Panc1 (cell line): ENCODE data around the gene CCDC192. TPM values are rescaled to one million over a fixed set of nuclear protein-coding genes. Genes with fewer than 3 reads are reported as not detected.

ENCODE experiments used
- ATAC-seq: fragments of 200-7000 bp; cut with Tn5 transposase; 2 replicates; pipeline ENCODE4 v1.9.1; 2020; ENCODE audit warnings: mild to moderate bottlenecking, moderate library complexity
- BruUV-seq: library from RNA; stranded (reverse); fragments of 400-500 nt; replicated peaks from 2 replicates; lab custom pipeline; 2021; lab: Mats Ljungman, UMichigan
- CTCF ChIA-PET: fragments of 300-600 bp; sonication (Branson Sonifier 250); formaldehyde crosslinking; loops from one replicate; lab custom pipeline; 2022; ENCODE audit warnings: antibody characterized with exemption; lab: Charles Lee
- POLR2A ChIA-PET: fragments of 300-600 bp; sonication (Branson Sonifier 250); formaldehyde crosslinking; loops from one replicate; lab custom pipeline; 2022; ENCODE audit warnings: antibody characterized with exemption; lab: Charles Lee
- DNase-seq: peaks from one replicate; pipeline ENCODE4 v3.0.0-alpha.2; 2010; ENCODE audit warnings: low read depth, low spot score
- H3K27ac ChIP-seq: 2 replicates; pipeline ENCODE4 v1.5.1; 2011; ENCODE audit warnings: mild to moderate bottlenecking, low read length, inconsistent platforms
- H3K27me3 ChIP-seq: fragments of 200-500 bp; sonication (Bioruptor generic); 2 replicates; pipeline ENCODE4 v1.6.0; 2014; ENCODE audit warnings: low read length, inconsistent platforms; ENCODE audit not compliant: control insufficient read depth, insufficient read depth
- H3K36me3 ChIP-seq: fragments of 200-500 bp; sonication (Bioruptor generic); 2 replicates; pipeline ENCODE4 v1.5.1; 2014; ENCODE audit warnings: inconsistent platforms, mild to moderate bottlenecking, low read length, moderate library complexity; ENCODE audit not compliant: control insufficient read depth, insufficient read depth
- H3K4me1 ChIP-seq: 2 replicates; pipeline ENCODE4 v1.5.1; 2011; ENCODE audit warnings: inconsistent platforms, mild to moderate bottlenecking, low read length, moderate library complexity; ENCODE audit not compliant: control insufficient read depth, insufficient read depth
- H3K4me3 ChIP-seq, 2 experiments: 2 replicates each; pipeline ENCODE4 v1.5.1; 2011 to 2012; ENCODE audit warnings: low read depth in 2 of 2, low read length in 2 of 2, mild to moderate bottlenecking in 2 of 2, inconsistent platforms in 1 of 2, moderate library complexity in 1 of 2
- H3K9me3 ChIP-seq: fragments of 200-500 bp; sonication (Bioruptor generic); 2 replicates; pipeline ENCODE4 v1.5.1; 2014; ENCODE audit warnings: low read depth, mild to moderate bottlenecking, inconsistent platforms, low read length, moderate library complexity; ENCODE audit not compliant: control insufficient read depth, insufficient read depth
- CTCF ChIP-seq: fragments of 450-650 bp; IDR thresholded peaks from 2 replicates; pipeline ENCODE4 v1.5.1; 2017; ENCODE audit warnings: mild to moderate bottlenecking
- POLR2AphosphoS5 ChIP-seq: IDR thresholded peaks from 2 replicates; pipeline ENCODE4 v1.6.1; 2012; ENCODE audit warnings: mild to moderate bottlenecking, low read depth, low read length, moderate library complexity
- SIN3A ChIP-seq: IDR thresholded peaks from 2 replicates; pipeline ENCODE4 v1.6.1; 2012; ENCODE audit warnings: low read depth, mild to moderate bottlenecking, low read length, moderate library complexity, borderline replicate concordance; ENCODE audit not compliant: insufficient read depth
- TCF7L2 ChIP-seq: IDR thresholded peaks from 2 replicates; pipeline ENCODE4 v1.6.1; 2011; ENCODE audit warnings: mild to moderate bottlenecking, low read depth, low read length, inconsistent platforms
- in situ Hi-C: cut with HindIII; loops from 2 replicates; pipeline ENCODE4 v1.10.0; 2016; ENCODE audit warnings: low sequenced_read_pairs, low pct_unique_long_range_greater_than_20kb
- intact Hi-C: fragments of 100-400 bp; cut with micrococcal nuclease; formaldehyde crosslinking; loops from one replicate; pipeline ENCODE4 v1.10.0; 2022; ENCODE audit not compliant: unreplicated experiment
- total RNA-seq: library from RNA; stranded (reverse); gene quantifications from one replicate; pipeline ENCODE4 v1.2.1, GENCODE V29; 2021; ENCODE audit not compliant: unreplicated experiment
- TF ChIP-seq, protein P1 (sequence below), 2 experiments: IDR thresholded peaks; 2 replicates each; pipeline ENCODE4 v1.6.1; 2011 to 2012; ENCODE audit warnings: low read depth in 2 of 2, control low read depth in 1 of 2, low read length in 1 of 2, mild to moderate bottlenecking in 1 of 2, moderate library complexity in 1 of 2; ENCODE audit not compliant: insufficient read depth in 1 of 2

The CCDC192 gene
- total RNA-seq, 1 experiment from 2014 or later, result not detected

GRCh38 chr5:127769386-127769785 lies 66.2 kb downstream of the CCDC192 start:
- no TSS peak for BruUV-seq

DNA sequence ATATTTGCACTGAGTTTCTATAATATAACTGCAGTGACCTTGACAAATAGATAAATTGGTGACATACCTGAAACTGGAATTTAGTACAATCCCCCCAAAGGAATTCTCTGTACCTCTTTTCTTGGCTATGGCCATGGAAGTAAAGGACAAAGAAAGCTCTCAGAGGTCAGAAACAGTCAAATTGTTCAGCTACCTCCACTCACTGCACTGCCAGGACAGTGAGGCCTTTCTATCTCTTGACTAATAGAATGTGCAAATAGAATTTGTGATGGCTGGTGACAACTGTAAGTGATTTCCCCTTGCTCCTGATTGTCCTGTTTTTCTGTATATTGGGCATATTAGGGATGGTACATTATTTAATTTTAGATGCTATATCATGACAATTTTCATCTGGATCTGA lies 67.1 kb downstream of the CCDC192 start:
- POLR2A ChIA-PET, result no interaction called here
- Histone ChIP-seq H3K27ac (no peak overlapping the region), H3K4me1 (no peaks in the 10 kb centered on the region), H3K9me3 (no peaks in the 10 kb centered on the region), H3K4me3 (no peak overlapping the region), H3K27me3 (no peaks in the 10 kb centered on the region), H3K36me3 (no peaks in the 10 kb centered on the region)
- in situ Hi-C loops (no loop called here), intact Hi-C loops (no loop called here)
- ATAC-seq, result no peak
- CTCF ChIA-PET, result no interaction called here
- no peak for DNase-seq
- no peak for TF ChIP-seq CTCF
- no peak for TF ChIP-seq TCF7L2
- no peak for TF ChIP-seq POLR2AphosphoS5
- no peak for TF ChIP-seq SIN3A
- TF ChIP-seq, protein P1, sequence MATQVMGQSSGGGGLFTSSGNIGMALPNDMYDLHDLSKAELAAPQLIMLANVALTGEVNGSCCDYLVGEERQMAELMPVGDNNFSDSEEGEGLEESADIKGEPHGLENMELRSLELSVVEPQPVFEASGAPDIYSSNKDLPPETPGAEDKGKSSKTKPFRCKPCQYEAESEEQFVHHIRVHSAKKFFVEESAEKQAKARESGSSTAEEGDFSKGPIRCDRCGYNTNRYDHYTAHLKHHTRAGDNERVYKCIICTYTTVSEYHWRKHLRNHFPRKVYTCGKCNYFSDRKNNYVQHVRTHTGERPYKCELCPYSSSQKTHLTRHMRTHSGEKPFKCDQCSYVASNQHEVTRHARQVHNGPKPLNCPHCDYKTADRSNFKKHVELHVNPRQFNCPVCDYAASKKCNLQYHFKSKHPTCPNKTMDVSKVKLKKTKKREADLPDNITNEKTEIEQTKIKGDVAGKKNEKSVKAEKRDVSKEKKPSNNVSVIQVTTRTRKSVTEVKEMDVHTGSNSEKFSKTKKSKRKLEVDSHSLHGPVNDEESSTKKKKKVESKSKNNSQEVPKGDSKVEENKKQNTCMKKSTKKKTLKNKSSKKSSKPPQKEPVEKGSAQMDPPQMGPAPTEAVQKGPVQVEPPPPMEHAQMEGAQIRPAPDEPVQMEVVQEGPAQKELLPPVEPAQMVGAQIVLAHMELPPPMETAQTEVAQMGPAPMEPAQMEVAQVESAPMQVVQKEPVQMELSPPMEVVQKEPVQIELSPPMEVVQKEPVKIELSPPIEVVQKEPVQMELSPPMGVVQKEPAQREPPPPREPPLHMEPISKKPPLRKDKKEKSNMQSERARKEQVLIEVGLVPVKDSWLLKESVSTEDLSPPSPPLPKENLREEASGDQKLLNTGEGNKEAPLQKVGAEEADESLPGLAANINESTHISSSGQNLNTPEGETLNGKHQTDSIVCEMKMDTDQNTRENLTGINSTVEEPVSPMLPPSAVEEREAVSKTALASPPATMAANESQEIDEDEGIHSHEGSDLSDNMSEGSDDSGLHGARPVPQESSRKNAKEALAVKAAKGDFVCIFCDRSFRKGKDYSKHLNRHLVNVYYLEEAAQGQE (IDR thresholded peaks at IDR 0.05; ENCODE audit: insufficient read depth in 1 of 2, low read depth in 2 of 2, low read length in 1 of 2), result no peak
- BruUV-seq, result no TSS peak

More at GRCh38 chr5:127769386-127769785, 66.2 kb downstream of the CCDC192 start:
- in situ Hi-C loops (no loop called here), intact Hi-C loops (no loop called here)
- ChIA-PET CTCF (no interaction called here), POLR2A (no interaction called here)
- TF ChIP-seq POLR2AphosphoS5, result no peak
- TF ChIP-seq, protein P1 (IDR thresholded peaks at IDR 0.05; ENCODE audit: insufficient read depth in 1 of 2, low read depth in 2 of 2, low read length in 1 of 2), result no peak
- no peak for TF ChIP-seq TCF7L2
- TF ChIP-seq CTCF, result no peak
- no peak for TF ChIP-seq SIN3A
- Histone ChIP-seq H3K27me3 (no peaks in the 10 kb centered on the region), H3K4me1 (no peaks in the 10 kb centered on the region), H3K4me3 (no peak overlapping the region), H3K27ac (no peak overlapping the region), H3K36me3 (no peaks in the 10 kb centered on the region), H3K9me3 (no peaks in the 10 kb centered on the region)
- ATAC-seq (no peak), DNase-seq (no peak)
